WI38 (cell line): ENCODE measurements around the gene ERMN.
"Not testable (repeated sequence)": the region's sequence is repeated elsewhere in the genome, so short reads cannot be mapped to it uniquely, and the experiment has no call there.

Experiments
- H3K4me3 ChIP-seq: 2 replicates; pipeline ENCODE4 v1.5.1; 2011; ENCODE audit warnings: low read depth, mild to moderate bottlenecking, control low read depth, low read length
- TF ChIP-seq, protein P1 (sequence below): IDR thresholded peaks from 2 replicates; pipeline ENCODE4 v1.5.1; 2012; ENCODE audit warnings: low read depth, mild to moderate bottlenecking, control low read depth, low read length

ERMN gene, protein sequence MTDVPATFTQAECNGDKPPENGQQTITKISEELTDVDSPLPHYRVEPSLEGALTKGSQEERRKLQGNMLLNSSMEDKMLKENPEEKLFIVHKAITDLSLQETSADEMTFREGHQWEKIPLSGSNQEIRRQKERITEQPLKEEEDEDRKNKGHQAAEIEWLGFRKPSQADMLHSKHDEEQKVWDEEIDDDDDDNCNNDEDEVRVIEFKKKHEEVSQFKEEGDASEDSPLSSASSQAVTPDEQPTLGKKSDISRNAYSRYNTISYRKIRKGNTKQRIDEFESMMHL

DNA sequence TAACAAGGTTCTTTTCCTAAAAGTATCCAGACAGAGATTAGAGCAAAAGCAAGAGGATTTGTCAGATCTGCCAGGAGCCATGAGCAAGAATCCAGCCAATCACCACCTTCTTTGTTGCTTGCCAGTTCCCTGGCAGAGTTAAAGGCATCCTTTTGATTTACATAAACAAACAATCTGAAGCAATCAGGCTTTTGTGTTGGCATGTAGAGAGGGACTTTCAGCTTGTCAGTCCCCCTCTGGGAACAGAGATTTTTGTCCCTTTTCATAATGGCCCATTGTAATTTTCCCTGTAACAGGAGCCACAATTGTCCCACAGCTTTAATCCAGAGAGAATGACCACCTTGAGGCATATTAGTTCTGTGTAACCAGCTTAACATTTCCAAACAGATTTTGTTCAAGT, at the start of gene ERMN:
TSS of gene ERMN (minus strand) at position 39 of the 400 bp plus-strand sequence. CDS start 182 bp downstream, outside the sequence.
- no peak within 1 kb of the TSS for H3K4me3 ChIP-seq
- TF ChIP-seq, protein P1, sequence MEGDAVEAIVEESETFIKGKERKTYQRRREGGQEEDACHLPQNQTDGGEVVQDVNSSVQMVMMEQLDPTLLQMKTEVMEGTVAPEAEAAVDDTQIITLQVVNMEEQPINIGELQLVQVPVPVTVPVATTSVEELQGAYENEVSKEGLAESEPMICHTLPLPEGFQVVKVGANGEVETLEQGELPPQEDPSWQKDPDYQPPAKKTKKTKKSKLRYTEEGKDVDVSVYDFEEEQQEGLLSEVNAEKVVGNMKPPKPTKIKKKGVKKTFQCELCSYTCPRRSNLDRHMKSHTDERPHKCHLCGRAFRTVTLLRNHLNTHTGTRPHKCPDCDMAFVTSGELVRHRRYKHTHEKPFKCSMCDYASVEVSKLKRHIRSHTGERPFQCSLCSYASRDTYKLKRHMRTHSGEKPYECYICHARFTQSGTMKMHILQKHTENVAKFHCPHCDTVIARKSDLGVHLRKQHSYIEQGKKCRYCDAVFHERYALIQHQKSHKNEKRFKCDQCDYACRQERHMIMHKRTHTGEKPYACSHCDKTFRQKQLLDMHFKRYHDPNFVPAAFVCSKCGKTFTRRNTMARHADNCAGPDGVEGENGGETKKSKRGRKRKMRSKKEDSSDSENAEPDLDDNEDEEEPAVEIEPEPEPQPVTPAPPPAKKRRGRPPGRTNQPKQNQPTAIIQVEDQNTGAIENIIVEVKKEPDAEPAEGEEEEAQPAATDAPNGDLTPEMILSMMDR: no peak

DNA sequence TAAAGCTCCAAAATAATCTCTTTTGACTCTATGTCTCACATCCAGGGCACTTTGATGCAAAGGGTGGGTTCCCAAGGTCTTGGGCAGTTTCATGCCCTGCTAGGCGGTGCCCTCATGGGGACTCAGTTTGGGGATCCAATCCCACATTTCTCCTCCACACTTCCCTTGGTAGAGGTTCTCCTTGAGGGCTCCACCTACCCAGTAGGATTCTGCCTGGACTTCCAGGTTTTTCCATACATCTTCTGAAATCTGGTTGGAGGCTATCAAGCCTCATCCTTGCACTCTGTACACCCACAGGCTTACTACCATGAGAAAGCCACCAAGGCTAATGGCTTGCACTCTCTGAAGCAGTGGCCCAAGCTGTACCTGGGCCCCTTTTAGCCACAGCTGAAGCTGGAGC, 49.8 kb upstream of the ERMN start:
- H3K4me3 ChIP-seq: no peak overlapping the region
- TF ChIP-seq, protein P1: no peak

DNA sequence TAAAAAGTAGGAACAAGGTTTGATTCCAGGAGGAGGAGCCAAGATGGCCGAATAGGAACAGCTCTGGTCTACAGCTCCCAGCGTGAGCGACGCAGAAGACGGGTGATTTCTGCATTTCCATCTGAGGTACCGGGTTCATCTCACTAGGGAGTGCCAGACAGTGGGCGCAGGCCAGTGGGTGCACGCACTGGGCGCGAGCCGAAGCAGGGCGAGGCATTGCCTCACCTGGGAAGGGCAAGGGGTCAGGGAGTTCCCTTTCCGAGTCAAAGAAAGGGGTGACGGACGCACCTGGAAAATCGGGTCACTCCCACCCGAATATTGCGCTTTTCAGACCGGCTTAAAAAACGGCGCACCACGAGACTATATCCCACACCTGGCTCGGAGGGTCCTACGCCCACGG, 42.9 kb upstream of the ERMN start:
- H3K4me3 ChIP-seq: not testable (repeated sequence)

DNA sequence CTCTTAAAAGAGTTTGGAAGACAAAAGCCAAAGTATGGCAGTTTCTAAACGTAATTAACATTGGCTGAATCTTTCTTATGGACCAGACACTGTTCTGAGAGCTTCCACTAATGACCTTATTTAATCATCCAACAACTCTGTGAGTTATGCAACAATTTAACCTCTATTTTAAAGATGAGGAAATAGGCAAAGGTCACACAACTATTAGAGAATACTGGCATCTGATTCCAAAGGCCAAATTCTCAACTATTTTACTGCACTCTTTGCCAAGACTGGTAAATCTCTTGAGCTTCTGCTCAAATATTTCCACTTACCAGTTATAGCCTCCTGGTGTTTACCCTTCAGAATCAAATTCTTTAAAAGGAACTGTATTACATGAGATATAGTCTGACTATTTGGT, 42.1 kb upstream of the ERMN start:
- no peak overlapping the region for H3K4me3 ChIP-seq
- TF ChIP-seq, protein P1: no peak

DNA sequence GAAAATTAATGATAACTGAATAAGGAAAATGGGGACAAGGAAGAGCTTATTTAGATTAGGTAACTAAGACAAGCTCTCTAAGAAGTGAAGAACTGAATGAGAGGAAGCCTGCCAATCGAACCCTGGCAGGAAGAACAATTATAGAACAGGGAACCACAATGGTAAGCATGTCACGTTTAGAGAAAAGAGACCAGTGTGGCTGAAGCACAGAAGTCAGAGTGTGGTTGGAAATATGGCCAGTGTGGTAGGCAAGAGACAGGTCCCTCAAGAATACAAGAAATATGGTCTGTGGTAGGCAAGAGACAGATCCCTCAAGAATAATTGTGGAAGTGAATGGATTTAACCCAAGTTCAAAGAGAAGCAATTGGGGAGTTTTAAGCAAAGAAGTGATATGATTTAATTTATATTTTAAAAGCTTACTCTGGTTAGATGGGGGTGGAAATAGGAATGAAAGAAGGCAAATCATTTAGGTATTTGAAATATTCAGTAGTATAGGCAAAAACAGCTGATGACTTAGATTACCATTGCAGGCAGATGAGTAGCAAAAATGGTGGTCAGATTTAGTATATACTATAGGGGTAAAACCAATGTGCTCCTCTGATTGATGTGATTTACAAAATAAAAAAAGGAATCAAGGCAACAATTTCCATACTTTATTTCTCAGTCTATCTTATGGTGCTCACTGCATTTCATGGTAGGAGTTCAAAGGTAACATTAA, 38.8 kb upstream of the ERMN start:
- H3K4me3 ChIP-seq: no peak overlapping the region
- TF ChIP-seq, protein P1: no peak

DNA sequence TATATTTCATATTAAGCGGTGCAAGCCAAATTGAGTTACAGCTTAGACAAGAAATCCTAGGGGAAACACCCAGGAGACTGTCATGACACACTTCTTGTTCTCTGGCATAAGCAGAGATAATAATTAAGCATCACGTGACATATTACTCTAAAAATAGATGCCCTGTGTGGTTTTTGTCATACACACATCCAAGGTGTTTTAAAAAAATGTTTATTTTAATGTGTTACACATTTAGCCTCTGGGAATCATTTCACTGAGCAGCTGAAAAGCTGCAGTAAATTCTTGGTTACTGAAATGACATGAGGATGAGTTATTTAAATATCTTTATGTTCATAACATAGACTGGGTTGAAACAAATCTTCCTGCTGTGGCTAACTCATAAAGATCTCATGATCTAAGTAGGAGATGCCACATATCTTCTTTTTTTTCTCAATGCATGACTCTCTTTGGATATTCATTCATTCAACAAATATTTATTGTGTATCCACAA, 38.0 kb upstream of the ERMN start:
- no peak overlapping the region for H3K4me3 ChIP-seq
- TF ChIP-seq, protein P1: no peak

DNA sequence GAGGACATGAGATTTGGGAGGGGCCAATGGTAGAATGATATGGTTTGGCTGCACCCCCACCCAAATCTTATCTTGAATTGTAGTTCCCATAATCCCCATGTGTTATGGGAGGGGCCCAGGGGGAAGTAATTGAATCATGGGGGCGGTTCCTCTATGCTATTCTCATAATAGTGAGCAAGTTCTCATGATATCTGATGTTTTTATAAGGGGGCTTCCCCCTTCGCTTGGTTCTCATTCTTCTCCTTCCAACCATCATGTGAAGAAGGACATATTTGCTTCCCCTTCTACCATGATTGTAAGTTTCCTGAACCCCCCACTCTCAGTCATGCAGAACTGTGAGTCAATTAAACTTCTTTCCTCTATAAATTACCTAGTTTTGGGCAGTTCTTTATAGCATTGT, 37.0 kb upstream of the ERMN start:
- no peak overlapping the region for H3K4me3 ChIP-seq
- TF ChIP-seq, protein P1: no peak
